Forelimb muscle (tissue), 1 donor: ENCODE results near the gene KCNE2. TPM values are rescaled to one million over a fixed set of nuclear protein-coding genes. Genes with fewer than 3 reads are reported as not detected.
"Not testable (repeated sequence)": the region's sequence is repeated elsewhere in the genome, so short reads cannot be mapped to it uniquely, and the experiment has no call there.

Experiments used
- DNase-seq: peaks from one replicate; pipeline ENCODE4 v3.0.0-alpha.2; 2013; ENCODE audit warnings: low read depth
- polyA plus RNA-seq: library from polyadenylated mRNA; unstranded; fragments of 120-200 nt; gene quantifications from one replicate; pipeline ENCODE4 v1.2.1, GENCODE V29; 2013; ENCODE audit not compliant: insufficient read length

KCNE2 gene
- polyA plus RNA-seq, 1 donor, result 0.47 TPM

- not testable (repeated sequence) for DNase-seq
Observed at GRCh38 chr21:34407294-34407693, 43.5 kb downstream of the KCNE2 start.

DNA sequence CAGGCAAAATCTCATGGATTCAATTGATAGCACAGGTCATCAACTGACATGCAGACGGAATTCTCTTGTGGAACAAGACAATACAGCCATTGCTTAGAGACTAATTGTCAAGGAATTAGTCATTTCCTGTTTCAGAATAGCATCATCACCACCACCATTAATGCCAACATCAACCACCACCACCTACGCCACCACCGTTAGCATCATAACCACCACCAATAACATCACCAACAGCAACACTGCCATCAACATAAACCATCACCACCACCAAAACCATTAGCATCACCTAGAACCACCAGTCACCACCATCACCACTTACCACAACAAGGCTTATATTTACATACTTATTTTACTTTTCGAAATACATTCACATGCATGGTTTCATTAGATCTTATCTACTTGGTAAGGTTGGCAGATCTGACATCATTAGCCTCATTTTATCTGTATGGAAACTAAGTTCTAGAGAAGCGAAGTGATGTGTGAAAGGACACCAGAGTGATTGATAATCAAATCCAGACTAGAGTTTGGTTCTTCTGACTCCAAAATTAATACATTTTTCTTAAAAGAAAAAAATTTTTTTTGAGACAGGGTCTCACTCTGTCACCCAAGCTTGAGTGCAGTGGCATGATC lies 53.8 kb downstream of the KCNE2 start:
- not testable (repeated sequence) for DNase-seq

Other genes starting within 250 kb of the KCNE2 start
- gene SMIM11, start 11.5 kb downstream of the KCNE2 start, polyA plus RNA-seq, result 1.7 TPM
- 0.25 TPM for gene SMIM34, start 59.9 kb downstream of the KCNE2 start, polyA plus RNA-seq
- gene KCNE1, start 148.2 kb downstream of the KCNE2 start, polyA plus RNA-seq, result 0.54 TPM